Placental epithelial cell (primary cell): Measurements from ENCODE around the gene ZNF594. TPM values are rescaled to one million over a fixed set of nuclear protein-coding genes. Genes with fewer than 3 reads are reported as not detected.

Experiments used
- total RNA-seq: library from RNA; depleted of rRNA; stranded (reverse); fragments of >200 nt; gene quantifications from 2 replicates; pipeline ENCODE4 v1.2.3, GENCODE V29; 2012

ZNF594 gene
- 8.6 and 13.0 TPM in 2 replicates for total RNA-seq

GRCh38 chr17:5191541-5192417, at the start of gene ZNF594:
Gene ZNF594 (minus strand): TSS chr17:5191868. CDS start chr17:5184256, 7,612 bp downstream.

GRCh38 chr17:5234645-5235576, 43.2 kb upstream of the ZNF594 start, which contains the start of gene SCIMP:
Gene SCIMP (minus strand): TSS chr17:5234860. CDS start chr17:5234755, 105 bp downstream.

Other genes with a start within 250 kb of the ZNF594 start
- 275 and 588 TPM in 2 replicates for gene PFN1, start 243.3 kb downstream of the ZNF594 start, total RNA-seq
- gene ENO3, start 240.7 kb downstream of the ZNF594 start, total RNA-seq: 3.7 and 8.2 TPM in 2 replicates
- 34.9 and 68.7 TPM in 2 replicates for gene SPAG7, start 224.1 kb downstream of the ZNF594 start, total RNA-seq
- gene CAMTA2, start 204.2 kb downstream of the ZNF594 start, total RNA-seq: 10.2 and 12.5 TPM in 2 replicates
- 0.43 and 1.6 TPM in 2 replicates for gene INCA1, start 194.3 kb downstream of the ZNF594 start, total RNA-seq
- 40.8 and 63.3 TPM in 2 replicates for gene KIF1C, start 193.9 kb downstream of the ZNF594 start, total RNA-seq
- 0.33 TPM in 1 of 2 replicates, not detected in the other for gene SLC52A1, start 156.4 kb downstream of the ZNF594 start, total RNA-seq
- 3.1 and 4.4 TPM in 2 replicates for gene ZFP3, start 113.4 kb downstream of the ZNF594 start, total RNA-seq
- 3.4 and 12.6 TPM in 2 replicates for gene ZNF232, start 80.0 kb downstream of the ZNF594 start, total RNA-seq
- 0.11 and 6.7 TPM in 2 replicates for gene USP6, start 75.8 kb downstream of the ZNF594 start, total RNA-seq
- not detected in 2 replicates for gene SCIMP, start 43.0 kb upstream of the ZNF594 start, total RNA-seq
- 29.8 and 36.2 TPM in 2 replicates for gene RABEP1, start 90.4 kb upstream of the ZNF594 start, total RNA-seq
- 49.9 and 58.0 TPM in 2 replicates for gene NUP88, start 227.8 kb upstream of the ZNF594 start, total RNA-seq
- 26.6 and 30.6 TPM in 2 replicates for gene RPAIN, start 228.3 kb upstream of the ZNF594 start, total RNA-seq
- gene C1QBP, start 247.3 kb upstream of the ZNF594 start, total RNA-seq: 69.1 and 144 TPM in 2 replicates